HUES48 (cell line): Measurements from ENCODE around the gene OSBP2.

Source experiments
- H3K27ac ChIP-seq: one replicate; pipeline ENCODE4 v1.7.0; 2013; ENCODE audit warnings: low read depth, low read length, inconsistent platforms
- H3K27me3 ChIP-seq: 2 replicates; pipeline ENCODE4 v1.6.1; 2013; ENCODE audit warnings: mild to moderate bottlenecking, low read length; ENCODE audit not compliant: control insufficient read depth, insufficient read depth
- H3K36me3 ChIP-seq: 2 replicates; pipeline ENCODE4 v1.6.1; 2013; ENCODE audit warnings: low read length; ENCODE audit not compliant: control insufficient read depth, insufficient read depth
- H3K4me1 ChIP-seq: 2 replicates; pipeline ENCODE4 v1.6.1; 2013; ENCODE audit warnings: mild to moderate bottlenecking, low read length; ENCODE audit not compliant: control insufficient read depth, insufficient read depth
- H3K4me3 ChIP-seq: 2 replicates; pipeline ENCODE4 v1.5.1; 2013; ENCODE audit warnings: mild to moderate bottlenecking, low read depth, low read length
- H3K9ac ChIP-seq: 2 replicates; pipeline ENCODE4 v1.6.1; 2013; ENCODE audit warnings: mild to moderate bottlenecking, low read depth, low read length, moderate library complexity
- H3K9me3 ChIP-seq: 2 replicates; pipeline ENCODE4 v1.6.1; 2013; ENCODE audit warnings: low read length; ENCODE audit not compliant: control insufficient read depth, insufficient read depth

Gene OSBP2

DNA sequence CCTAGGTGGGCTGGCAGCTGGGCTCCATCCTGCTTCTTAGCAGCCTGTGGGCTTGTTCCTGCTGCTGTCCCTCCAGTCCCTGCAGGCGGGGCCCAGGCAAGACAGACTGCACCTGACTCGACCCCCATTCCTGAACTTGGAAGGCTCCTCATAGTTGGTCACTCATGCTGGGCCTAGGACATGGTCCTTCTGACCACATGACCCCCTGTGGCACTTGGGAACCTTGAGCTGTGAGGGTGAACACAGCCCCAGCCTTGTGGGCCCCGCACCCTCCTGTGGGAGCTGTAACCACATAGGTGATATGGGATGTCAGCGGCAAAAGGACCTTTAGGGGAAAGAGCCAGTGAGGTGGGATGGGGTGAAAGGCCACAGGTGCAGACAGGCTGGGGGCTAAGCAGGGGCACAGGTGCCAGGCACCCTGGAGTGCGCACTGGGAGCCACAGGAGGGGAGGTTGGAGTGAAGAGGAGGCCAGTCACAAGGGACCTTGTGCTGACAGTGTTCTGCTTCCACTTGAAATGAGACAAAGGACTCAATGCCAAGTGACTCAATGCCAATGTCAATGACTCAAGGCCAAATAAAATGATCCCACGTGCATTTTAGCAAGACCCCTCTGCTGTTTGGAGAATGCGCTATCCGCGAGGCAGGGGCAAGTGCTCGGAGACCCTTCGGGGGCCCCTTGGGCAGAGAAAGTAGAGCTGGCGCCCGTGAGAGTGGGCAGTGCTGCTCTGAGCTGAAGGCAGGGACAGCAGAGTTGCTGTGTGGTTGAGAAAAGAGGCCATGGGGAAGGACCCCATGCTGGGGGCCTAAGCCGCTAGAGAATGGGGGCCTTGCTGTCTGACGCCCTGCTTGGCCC is 183.2 kb downstream of the OSBP2 start:
- no peak overlapping the region for H3K4me3 ChIP-seq
- H3K9ac ChIP-seq: no peak overlapping the region
- H3K27ac ChIP-seq: no peak overlapping the region
- no peaks in the 10 kb centered on the region for H3K4me1 ChIP-seq
- H3K36me3 ChIP-seq: no peaks in the 10 kb centered on the region
- no peaks in the 10 kb centered on the region for H3K27me3 ChIP-seq
- no peaks in the 10 kb centered on the region for H3K9me3 ChIP-seq

DNA sequence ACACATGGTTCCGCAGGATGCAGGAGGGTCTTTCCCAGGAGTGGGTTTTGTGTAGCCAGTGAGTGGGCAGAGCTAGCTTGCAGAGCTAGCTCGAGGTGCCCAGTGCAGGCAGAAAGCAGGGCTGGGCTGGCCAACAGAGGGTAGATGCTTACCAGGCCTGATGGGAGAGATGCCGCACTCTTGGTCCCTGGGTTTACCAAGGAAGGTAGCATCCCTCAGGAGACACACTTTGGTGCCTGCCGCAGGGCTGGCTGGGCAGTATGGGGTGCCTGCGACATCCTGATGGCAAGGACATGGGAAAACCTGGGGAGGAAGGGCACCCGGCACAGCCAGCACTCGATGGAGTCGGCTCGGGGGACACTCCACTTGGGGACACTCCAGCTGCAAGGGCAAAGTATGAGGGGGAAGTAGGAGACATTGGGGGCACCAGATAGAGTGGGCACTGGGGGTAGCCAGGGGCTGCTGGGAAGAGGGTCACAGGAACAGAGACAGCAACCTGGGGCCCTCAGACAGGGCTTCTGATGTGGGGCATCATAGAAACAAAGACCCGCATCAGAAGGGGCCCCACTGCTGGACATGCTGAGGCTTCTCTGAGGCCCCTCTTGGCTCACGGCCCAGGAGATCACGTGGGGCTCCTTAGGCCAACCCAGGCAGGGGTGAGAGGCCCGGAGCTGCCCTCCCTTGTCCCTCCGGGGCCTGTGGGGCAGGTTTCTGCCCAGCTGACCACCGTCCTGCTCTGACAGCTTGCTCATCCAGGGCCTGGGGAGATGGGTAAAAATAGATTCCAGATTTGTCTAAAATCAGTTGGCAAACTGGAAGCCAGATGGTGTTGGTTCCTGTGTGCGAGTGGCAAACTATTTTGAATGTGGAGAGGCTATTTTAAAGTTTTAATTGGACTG is 184.1 kb downstream of the OSBP2 start:
- H3K9me3 ChIP-seq: no peaks in the 10 kb centered on the region
- no peaks in the 10 kb centered on the region for H3K36me3 ChIP-seq
- H3K4me1 ChIP-seq: no peaks in the 10 kb centered on the region
- H3K27me3 ChIP-seq: no peaks in the 10 kb centered on the region
- no peak overlapping the region for H3K9ac ChIP-seq
- H3K4me3 ChIP-seq: no peak overlapping the region
- no peak overlapping the region for H3K27ac ChIP-seq

DNA sequence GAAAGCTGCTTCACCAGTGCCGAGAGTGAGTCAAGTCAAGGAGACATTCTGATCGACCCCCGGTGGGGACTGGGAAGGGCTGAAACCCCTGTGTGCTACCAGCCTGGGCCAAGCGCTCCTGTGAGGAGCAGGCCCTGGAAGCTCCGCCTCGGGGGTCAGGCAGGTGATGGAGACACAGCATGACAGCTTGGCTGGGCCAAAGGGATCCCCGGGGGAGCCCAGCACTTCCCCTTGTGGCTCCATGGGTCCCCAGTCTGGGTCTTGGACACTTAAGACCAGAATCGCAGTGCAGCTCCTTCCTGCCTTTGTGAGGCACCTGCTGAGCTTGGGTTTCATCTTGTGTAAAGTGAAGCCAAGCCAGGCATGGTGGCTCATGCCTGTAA is 184.7 kb downstream of the OSBP2 start:
- H3K27me3 ChIP-seq: no peaks in the 10 kb centered on the region
- H3K9me3 ChIP-seq: no peaks in the 10 kb centered on the region
- no peaks in the 10 kb centered on the region for H3K36me3 ChIP-seq
- H3K4me1 ChIP-seq: no peaks in the 10 kb centered on the region
- H3K27ac ChIP-seq: no peak overlapping the region
- H3K4me3 ChIP-seq: no peak overlapping the region
- H3K9ac ChIP-seq: no peak overlapping the region

GRCh38 chr22:30880181-30880601 is 185.5 kb downstream of the OSBP2 start:
- Histone ChIP-seq H3K27me3 (no peaks in the 10 kb centered on the region), H3K4me1 (no peaks in the 10 kb centered on the region), H3K27ac (no peak overlapping the region), H3K9ac (no peak overlapping the region), H3K4me3 (no peak overlapping the region), H3K9me3 (no peaks in the 10 kb centered on the region), H3K36me3 (no peaks in the 10 kb centered on the region)

DNA sequence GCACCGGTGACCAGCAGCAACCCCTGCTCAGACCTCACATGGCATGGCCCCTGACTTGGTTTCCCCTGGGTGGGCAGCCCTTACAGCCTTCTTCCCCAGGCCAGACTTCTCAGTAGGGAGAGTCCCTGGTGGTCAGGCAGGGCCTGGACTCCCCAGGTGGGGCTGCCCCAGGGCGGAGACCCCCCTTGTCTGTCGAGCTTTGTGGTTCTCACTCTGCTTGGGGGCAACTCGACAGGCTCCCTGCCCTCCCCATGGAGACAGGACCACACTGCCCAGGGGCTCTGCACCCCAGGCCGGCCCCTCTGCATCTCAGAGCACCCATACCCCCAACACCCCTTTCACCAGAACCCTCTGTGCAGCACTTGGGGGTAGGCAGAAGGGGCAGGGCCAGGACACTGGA is 186.2 kb downstream of the OSBP2 start:
- Histone ChIP-seq H3K36me3 (no peaks in the 10 kb centered on the region), H3K4me1 (no peaks in the 10 kb centered on the region), H3K4me3 (no peak overlapping the region), H3K27ac (no peak overlapping the region), H3K27me3 (no peaks in the 10 kb centered on the region), H3K9me3 (no peaks in the 10 kb centered on the region), H3K9ac (no peak overlapping the region)

GRCh38 chr22:30881361-30882183 is 186.9 kb downstream of the OSBP2 start:
- Histone ChIP-seq H3K4me3 (no peak overlapping the region), H3K4me1 (peaks cover 6% of the 10 kb centered on the region; the same call in 1 of the 2 replicates), H3K9me3 (no peaks in the 10 kb centered on the region), H3K36me3 (no peaks in the 10 kb centered on the region), H3K9ac (no peak overlapping the region; the same call in 1 of the 2 replicates), H3K27me3 (no peaks in the 10 kb centered on the region), H3K27ac (no peak overlapping the region)

DNA sequence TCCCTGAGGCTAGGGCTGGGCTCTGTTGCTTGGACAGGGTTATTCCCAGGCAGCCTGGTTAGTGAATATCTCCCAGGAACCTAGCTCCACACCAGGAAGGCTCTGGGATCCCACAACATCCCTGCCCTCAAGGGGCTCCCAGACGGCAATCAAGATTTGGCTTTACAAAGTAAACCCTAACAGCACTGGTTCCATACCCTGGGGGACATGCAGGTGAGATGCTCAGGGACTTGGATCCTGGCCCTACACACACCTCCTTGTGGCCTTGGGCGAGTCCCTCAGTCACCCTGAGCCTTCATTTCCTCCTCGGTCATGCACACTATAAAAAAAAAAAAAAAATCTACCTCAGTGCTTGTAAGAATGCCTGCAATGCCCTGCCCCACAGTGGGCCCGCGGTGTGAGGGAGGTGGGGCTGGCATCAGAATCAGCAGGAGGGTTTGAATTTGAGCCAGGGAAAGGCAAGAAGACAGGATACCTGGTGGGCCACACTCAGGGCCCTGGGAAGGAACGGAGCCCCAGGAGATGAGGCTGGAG is 187.6 kb downstream of the OSBP2 start:
- Histone ChIP-seq H3K27me3 (no peaks in the 10 kb centered on the region), H3K9ac (no peak overlapping the region), H3K27ac (no peak overlapping the region), H3K4me1 (peaks cover 7% of the 10 kb centered on the region; the same call in 1 of the 2 replicates), H3K36me3 (no peaks in the 10 kb centered on the region), H3K4me3 (no peak overlapping the region), H3K9me3 (no peaks in the 10 kb centered on the region)

DNA sequence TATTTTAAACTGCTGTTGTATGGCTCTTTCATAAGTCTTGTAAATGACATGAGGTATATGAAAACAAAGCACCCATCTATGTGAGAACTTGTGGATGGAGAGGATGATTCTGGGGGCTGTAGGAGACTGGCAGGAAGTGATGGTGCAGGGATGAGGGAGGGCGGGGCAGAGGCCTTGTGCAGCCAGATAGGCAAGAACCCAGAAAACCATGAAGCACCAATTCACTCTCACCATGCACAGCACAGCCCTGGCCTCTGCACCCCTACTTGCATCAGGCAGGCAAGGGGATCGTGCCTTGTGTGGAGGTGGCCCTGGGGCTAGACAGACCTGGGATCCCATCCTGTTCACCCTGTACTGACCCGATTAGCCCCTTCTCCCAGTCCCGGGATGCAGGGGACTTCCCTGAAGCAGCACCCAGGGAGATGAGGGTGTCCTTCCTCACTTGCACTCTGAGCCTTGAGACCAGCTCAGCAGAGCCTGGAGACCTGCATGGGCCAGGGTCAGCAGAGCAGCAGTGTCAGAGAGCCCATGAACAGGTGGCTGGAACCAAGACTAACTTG is 188.4 kb downstream of the OSBP2 start:
- no peaks in the 10 kb centered on the region for H3K9me3 ChIP-seq
- H3K4me1 ChIP-seq: peaks cover 7% of the 10 kb centered on the region; the same call in 1 of the 2 replicates
- H3K27ac ChIP-seq: no peak overlapping the region
- no peak overlapping the region for H3K9ac ChIP-seq
- no peak overlapping the region for H3K4me3 ChIP-seq
- no peaks in the 10 kb centered on the region for H3K27me3 ChIP-seq
- H3K36me3 ChIP-seq: no peaks in the 10 kb centered on the region

- Histone ChIP-seq H3K27ac (no peak overlapping the region), H3K9ac (no peak overlapping the region), H3K9me3 (no peaks in the 10 kb centered on the region), H3K4me1 (peaks cover 7% of the 10 kb centered on the region; the same call in 1 of the 2 replicates), H3K36me3 (no peaks in the 10 kb centered on the region), H3K4me3 (no peak overlapping the region), H3K27me3 (no peaks in the 10 kb centered on the region)
Measured at GRCh38 chr22:30883586-30884145, 189.0 kb downstream of the OSBP2 start.
